ENCODE measurements around the gene AMPH. TPM values are rescaled to one million over a fixed set of nuclear protein-coding genes. Genes with fewer than 3 reads are reported as not detected.

The AMPH gene
- total and polyA plus RNA-seq, 3 experiments from 2014 or later = 0.18 TPM; not detected in 2

- peaks cover 5% of the 10 kb centered on the region for H3K4me1 ChIP-seq (ENCODE audit: insufficient read depth, low read length)
- no peak overlapping the region for H3K27ac ChIP-seq (ENCODE audit: low read depth, low read length)
- H3K4me3 ChIP-seq (ENCODE audit: low read length) = peak overlapping the region; percentile 4
- peaks cover 0 to 1% (median 0%) of the 10 kb centered on the region in 3 donors for H3K36me3 Mint-ChIP-seq
- POLR2A ChIA-PET = no interaction called here
- H3K27me3 Mint-ChIP-seq = no peaks in the 10 kb centered on the region
- no peaks in the 10 kb centered on the region for H3K27me3 ChIP-seq (ENCODE audit: insufficient read depth, low read length, poor library complexity, severe bottlenecking)
- peak overlapping the region in 6 of 7 donors; percentile 62 to 86 (median 76) for H3K4me3 Mint-ChIP-seq
- H3K4me1 Mint-ChIP-seq = peaks cover 11 to 22% (median 21%) of the 10 kb centered on the region in 3 donors
- H3K36me3 ChIP-seq (ENCODE audit: insufficient read depth, low read length) = no peaks in the 10 kb centered on the region
- DNase-seq = peak; percentile 37 to 85 (median 60)
- peak overlapping the region in 7 of 8 donors; percentile 32 to 90 (median 75) for H3K27ac Mint-ChIP-seq
- no peaks in the 10 kb centered on the region for H3K9me3 ChIP-seq (ENCODE audit: low read length)
- CTCF ChIA-PET = no interaction called here
- no peaks in the 10 kb centered on the region for H3K9me3 Mint-ChIP-seq
Measured at GRCh38 chr7:38463277-38464225, 167.6 kb downstream of the AMPH start.

DNA sequence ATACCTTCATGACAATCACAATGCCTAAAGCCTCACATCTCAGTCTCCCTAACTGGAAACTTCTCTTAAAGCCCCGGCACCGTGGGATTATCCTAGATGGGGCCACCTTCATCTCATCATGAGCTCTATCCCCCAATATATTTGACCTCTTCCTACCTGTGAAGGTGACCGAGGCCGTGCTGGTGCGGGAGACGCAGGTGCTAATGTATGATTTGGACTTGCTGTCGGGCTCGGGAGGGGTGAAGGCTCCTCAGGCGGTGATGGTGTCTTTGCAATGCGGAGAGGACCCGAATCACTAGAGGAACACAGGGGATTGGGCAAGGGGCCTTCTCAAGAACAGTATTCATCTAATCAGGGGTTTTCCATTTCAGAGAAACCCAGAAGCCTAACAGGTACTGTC is 168.4 kb downstream of the AMPH start:
- CTCF ChIA-PET = no interaction called here
- Mint-ChIP-seq H3K9me3 (no peaks in the 10 kb centered on the region), H3K4me3 (peak overlapping the region in 3 of 7 donors; percentile 10 to 83 (median 73)), H3K27me3 (peaks cover 0 to 4% of the 10 kb centered on the region in 2 donors), H3K36me3 (peaks cover 0 to 1% (median 0%) of the 10 kb centered on the region in 3 donors), H3K4me1 (peaks cover 11 to 22% (median 21%) of the 10 kb centered on the region in 3 donors), H3K27ac (peak overlapping the region in 4 of 8 donors; percentile 48 to 88 (median 63))
- Histone ChIP-seq H3K9me3 (ENCODE audit: low read length) (no peaks in the 10 kb centered on the region), H3K27me3 (ENCODE audit: insufficient read depth, low read length, poor library complexity, severe bottlenecking) (no peaks in the 10 kb centered on the region), H3K27ac (ENCODE audit: low read depth, low read length) (no peak overlapping the region), H3K36me3 (ENCODE audit: insufficient read depth, low read length) (no peaks in the 10 kb centered on the region), H3K4me3 (ENCODE audit: low read length) (peak overlapping the region; percentile 4), H3K4me1 (ENCODE audit: insufficient read depth, low read length) (peaks cover 5% of the 10 kb centered on the region)
- no peak for DNase-seq
- POLR2A ChIA-PET = no interaction called here

DNA sequence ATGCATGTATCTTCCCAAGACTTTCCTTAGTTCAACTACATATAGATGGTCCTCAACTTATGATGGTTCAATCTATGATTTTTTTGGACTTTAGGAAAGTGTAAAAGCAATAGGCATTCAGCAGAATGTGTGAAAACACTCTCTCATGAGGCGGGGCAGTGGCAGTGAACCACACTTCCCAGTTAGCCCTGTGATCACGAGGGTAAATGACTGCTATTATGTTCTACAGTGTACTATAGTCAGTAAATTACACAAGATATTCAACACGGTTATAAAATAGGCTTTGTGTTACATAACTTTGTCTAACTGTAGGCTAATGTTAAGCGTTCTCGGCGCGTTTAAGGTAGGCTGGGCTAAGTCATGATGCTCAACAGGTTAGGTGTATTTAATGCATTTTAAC is 169.3 kb downstream of the AMPH start:
- no peak overlapping the region for H3K27ac ChIP-seq (ENCODE audit: low read depth, low read length)
- H3K27me3 Mint-ChIP-seq = peaks cover 0 to 6% of the 10 kb centered on the region in 2 donors
- H3K4me1 ChIP-seq (ENCODE audit: insufficient read depth, low read length) = peaks cover 5% of the 10 kb centered on the region
- no peaks in the 10 kb centered on the region for H3K36me3 ChIP-seq (ENCODE audit: insufficient read depth, low read length)
- H3K9me3 Mint-ChIP-seq = peaks cover 0 to 5% (median 0%) of the 10 kb centered on the region in 5 donors
- no peak overlapping the region for H3K4me3 Mint-ChIP-seq
- H3K4me3 ChIP-seq (ENCODE audit: low read length) = no peak overlapping the region
- peaks cover 11 to 22% (median 21%) of the 10 kb centered on the region in 3 donors for H3K4me1 Mint-ChIP-seq
- ChIA-PET POLR2A (no interaction called here), CTCF (no interaction called here)
- H3K9me3 ChIP-seq (ENCODE audit: low read length) = no peaks in the 10 kb centered on the region
- no peak for DNase-seq
- peaks cover 0 to 7% (median 0%) of the 10 kb centered on the region in 3 donors for H3K36me3 Mint-ChIP-seq
- H3K27me3 ChIP-seq (ENCODE audit: insufficient read depth, low read length, poor library complexity, severe bottlenecking) = no peaks in the 10 kb centered on the region
- H3K27ac Mint-ChIP-seq = no peak overlapping the region

DNA sequence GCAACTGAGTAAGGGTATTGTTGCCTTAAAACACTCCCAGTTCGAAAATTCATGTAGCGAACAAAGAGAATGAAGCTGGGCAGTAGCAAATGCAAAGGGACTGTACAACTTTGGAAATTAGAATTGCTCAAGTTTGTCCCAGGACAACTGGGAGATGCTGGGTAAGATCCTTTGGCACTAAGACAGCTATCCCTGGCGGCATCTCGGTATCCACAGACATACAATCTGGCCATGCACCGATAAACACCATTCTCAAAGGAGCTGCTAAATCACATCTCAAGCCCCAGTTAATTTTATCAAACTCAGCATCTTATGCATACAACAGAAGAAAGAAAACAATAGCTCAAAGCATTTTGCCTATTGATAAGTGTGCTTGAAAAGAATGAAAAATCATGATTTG is 177.3 kb downstream of the AMPH start:
- Histone ChIP-seq H3K27ac (ENCODE audit: low read depth, low read length) (no peak overlapping the region), H3K9me3 (ENCODE audit: low read length) (no peaks in the 10 kb centered on the region), H3K4me3 (ENCODE audit: low read length) (no peak overlapping the region), H3K36me3 (ENCODE audit: insufficient read depth, low read length) (no peaks in the 10 kb centered on the region), H3K27me3 (ENCODE audit: insufficient read depth, low read length, poor library complexity, severe bottlenecking) (no peaks in the 10 kb centered on the region), H3K4me1 (ENCODE audit: insufficient read depth, low read length) (no peaks in the 10 kb centered on the region)
- POLR2A ChIA-PET = no interaction called here
- CTCF ChIA-PET = no interaction called here
- Mint-ChIP-seq H3K36me3 (peaks cover 0 to 10% (median 0%) of the 10 kb centered on the region in 3 donors), H3K4me1 (no peaks in the 10 kb centered on the region), H3K4me3 (no peak overlapping the region), H3K9me3 (peaks cover 0 to 6% (median 0%) of the 10 kb centered on the region in 5 donors), H3K27me3 (peaks cover 2 to 42% of the 10 kb centered on the region in 2 donors), H3K27ac (no peak overlapping the region)
- no peak for DNase-seq

DNA sequence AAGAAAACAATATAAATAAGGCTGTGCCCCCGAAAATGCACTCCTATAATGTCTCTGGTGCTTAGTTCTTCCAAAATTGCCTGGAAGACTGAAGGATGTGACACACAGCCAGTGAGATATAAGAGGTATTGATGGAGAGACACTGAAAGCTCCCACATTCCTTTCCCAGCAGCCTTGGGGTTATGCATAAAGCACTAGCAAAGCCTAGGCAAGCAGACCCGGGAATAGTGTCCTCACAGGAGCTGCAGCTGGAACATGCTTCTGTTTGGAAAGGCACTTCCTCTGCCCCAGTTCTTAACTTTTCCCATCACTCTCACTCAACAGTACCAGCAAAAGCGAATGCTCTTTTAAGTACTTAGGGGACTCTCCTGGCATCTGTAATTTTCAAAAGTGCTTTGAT is 178.0 kb downstream of the AMPH start:
- no peaks in the 10 kb centered on the region for H3K27me3 ChIP-seq (ENCODE audit: insufficient read depth, low read length, poor library complexity, severe bottlenecking)
- Mint-ChIP-seq H3K4me3 (no peak overlapping the region), H3K4me1 (no peaks in the 10 kb centered on the region), H3K27ac (no peak overlapping the region), H3K9me3 (peaks cover 0 to 6% (median 0%) of the 10 kb centered on the region in 5 donors), H3K27me3 (peaks cover 2 to 38% of the 10 kb centered on the region in 2 donors), H3K36me3 (peaks cover 0 to 10% (median 0%) of the 10 kb centered on the region in 3 donors)
- POLR2A ChIA-PET = no interaction called here
- no peak for DNase-seq
- H3K9me3 ChIP-seq (ENCODE audit: low read length) = no peaks in the 10 kb centered on the region
- CTCF ChIA-PET = no interaction called here
- H3K27ac ChIP-seq (ENCODE audit: low read depth, low read length) = no peak overlapping the region
- H3K36me3 ChIP-seq (ENCODE audit: insufficient read depth, low read length) = no peaks in the 10 kb centered on the region
- H3K4me3 ChIP-seq (ENCODE audit: low read length) = no peak overlapping the region
- no peaks in the 10 kb centered on the region for H3K4me1 ChIP-seq (ENCODE audit: insufficient read depth, low read length)

DNA sequence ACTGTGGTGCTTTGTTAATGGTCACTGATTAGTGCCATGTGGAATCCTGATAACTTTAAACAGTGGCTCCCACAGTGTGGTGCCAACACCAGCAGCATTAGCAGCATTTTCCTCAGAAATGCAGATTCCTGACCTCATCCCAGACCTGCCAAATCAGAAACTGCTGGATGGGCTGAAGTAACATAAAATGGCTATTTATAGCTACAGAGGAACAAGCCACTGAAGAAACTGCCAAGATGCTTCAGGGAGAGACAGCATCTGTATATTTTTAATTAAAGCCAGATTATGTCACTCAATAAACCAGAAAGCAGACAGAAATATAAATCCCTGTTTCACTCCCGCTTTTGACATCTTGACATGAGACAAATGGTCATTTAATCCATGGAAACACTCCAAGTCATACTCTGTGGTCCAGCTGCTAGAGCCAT is 178.5 kb downstream of the AMPH start:
- Histone ChIP-seq H3K36me3 (ENCODE audit: insufficient read depth, low read length) (no peaks in the 10 kb centered on the region), H3K27ac (ENCODE audit: low read depth, low read length) (no peak overlapping the region), H3K4me1 (ENCODE audit: insufficient read depth, low read length) (no peaks in the 10 kb centered on the region), H3K4me3 (ENCODE audit: low read length) (no peak overlapping the region), H3K9me3 (ENCODE audit: low read length) (no peaks in the 10 kb centered on the region), H3K27me3 (ENCODE audit: insufficient read depth, low read length, poor library complexity, severe bottlenecking) (no peaks in the 10 kb centered on the region)
- H3K9me3 Mint-ChIP-seq = peaks cover 0 to 6% (median 0%) of the 10 kb centered on the region in 5 donors
- no peak overlapping the region for H3K4me3 Mint-ChIP-seq
- no peak overlapping the region for H3K27ac Mint-ChIP-seq
- ChIA-PET CTCF (no interaction called here), POLR2A (no interaction called here)
- H3K27me3 Mint-ChIP-seq = peaks cover 2 to 38% of the 10 kb centered on the region in 2 donors
- H3K4me1 Mint-ChIP-seq = no peaks in the 10 kb centered on the region
- no peak for DNase-seq
- H3K36me3 Mint-ChIP-seq = peaks cover 0 to 10% (median 0%) of the 10 kb centered on the region in 3 donors

DNA sequence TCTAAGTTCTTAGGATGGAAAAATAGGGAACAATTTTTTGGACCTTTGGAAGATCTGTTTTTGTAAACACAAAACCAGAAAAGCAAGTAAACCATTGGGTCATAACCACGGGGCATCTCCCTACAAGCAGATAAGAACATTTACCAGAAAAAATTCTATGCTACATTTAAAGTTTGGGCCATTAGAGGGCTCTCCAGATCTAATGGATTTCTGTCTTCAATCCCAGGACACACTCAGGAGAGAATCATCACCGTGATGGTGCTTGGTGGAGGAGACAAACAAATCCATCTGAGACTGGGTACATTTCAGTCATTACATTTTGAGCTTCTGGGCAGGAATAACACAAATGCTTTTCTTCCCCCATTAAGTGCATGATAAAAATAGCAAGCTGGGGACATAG is 179.3 kb downstream of the AMPH start:
- no peak overlapping the region for H3K27ac ChIP-seq (ENCODE audit: low read depth, low read length)
- H3K9me3 ChIP-seq (ENCODE audit: low read length) = no peaks in the 10 kb centered on the region
- CTCF ChIA-PET = no interaction called here
- POLR2A ChIA-PET = no interaction called here
- H3K27me3 ChIP-seq (ENCODE audit: insufficient read depth, low read length, poor library complexity, severe bottlenecking) = no peaks in the 10 kb centered on the region
- Mint-ChIP-seq H3K36me3 (peaks cover 0 to 2% (median 0%) of the 10 kb centered on the region in 3 donors), H3K27ac (no peak overlapping the region), H3K4me3 (no peak overlapping the region), H3K9me3 (peaks cover 0 to under 1% (median 0%) of the 10 kb centered on the region in 5 donors), H3K27me3 (peaks cover 2 to 35% of the 10 kb centered on the region in 2 donors), H3K4me1 (no peaks in the 10 kb centered on the region)
- H3K36me3 ChIP-seq (ENCODE audit: insufficient read depth, low read length) = no peaks in the 10 kb centered on the region
- H3K4me3 ChIP-seq (ENCODE audit: low read length) = no peak overlapping the region
- H3K4me1 ChIP-seq (ENCODE audit: insufficient read depth, low read length) = no peaks in the 10 kb centered on the region
- DNase-seq = no peak

DNA sequence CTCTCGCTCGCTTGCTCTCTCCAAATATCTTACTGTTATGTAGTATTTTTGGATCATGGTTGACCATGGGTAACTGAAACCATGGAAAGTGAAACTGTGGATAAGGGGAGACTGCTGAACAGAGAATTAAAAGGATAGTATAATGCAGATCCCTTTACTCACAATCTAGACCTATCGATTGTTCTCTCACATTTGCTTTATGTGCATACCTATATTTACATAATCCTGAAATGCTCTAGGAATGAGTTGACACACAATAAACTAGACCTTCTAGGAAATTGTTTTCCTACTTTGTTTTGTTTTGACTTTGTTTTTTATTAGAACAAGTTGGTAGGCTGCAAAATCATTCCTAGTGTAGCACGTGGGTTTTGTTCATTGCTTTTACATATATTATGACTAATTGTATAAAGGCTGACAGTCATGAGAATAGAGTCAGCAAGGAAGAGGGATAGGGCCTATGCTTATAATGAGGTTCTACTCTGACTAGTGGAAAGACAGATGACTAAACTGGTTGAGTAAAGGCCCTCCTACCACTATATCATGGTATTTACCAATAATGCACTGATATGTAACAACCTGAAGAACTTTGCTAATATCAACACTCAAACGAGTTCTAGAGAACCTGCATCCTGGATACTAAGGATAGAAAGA is 182.5 kb downstream of the AMPH start:
- H3K4me3 ChIP-seq (ENCODE audit: low read length) = no peak overlapping the region
- no peaks in the 10 kb centered on the region for H3K9me3 ChIP-seq (ENCODE audit: low read length)
- Mint-ChIP-seq H3K27me3 (peaks cover 2 to 27% of the 10 kb centered on the region in 2 donors), H3K36me3 (no peaks in the 10 kb centered on the region), H3K27ac (no peak overlapping the region), H3K9me3 (no peaks in the 10 kb centered on the region), H3K4me3 (no peak overlapping the region), H3K4me1 (no peaks in the 10 kb centered on the region)
- H3K4me1 ChIP-seq (ENCODE audit: insufficient read depth, low read length) = no peaks in the 10 kb centered on the region
- no peaks in the 10 kb centered on the region for H3K36me3 ChIP-seq (ENCODE audit: insufficient read depth, low read length)
- no peak for DNase-seq
- POLR2A ChIA-PET = no interaction called here
- CTCF ChIA-PET = no interaction called here
- no peak overlapping the region for H3K27ac ChIP-seq (ENCODE audit: low read depth, low read length)
- H3K27me3 ChIP-seq (ENCODE audit: insufficient read depth, low read length, poor library complexity, severe bottlenecking) = no peaks in the 10 kb centered on the region
